DOHH2 (cell line): ENCODE data around the gene ACTN4.

Source experiments
- H3F3A ChIP-seq: fragments of 200-600 bp; sonication (generic), shearing (Covaris generic); 2 replicates; pipeline ENCODE4 v1.6.0; 2016; ENCODE audit warnings: antibody characterized with exemption, mild to moderate bottlenecking; ENCODE audit not compliant: control insufficient read depth, insufficient read depth
- H3K27ac ChIP-seq: fragments of 200-600 bp; sonication (generic); 2 replicates; pipeline ENCODE4 v1.5.1; 2014; ENCODE audit warnings: low read depth, mild to moderate bottlenecking, low read length, moderate library complexity
- H3K27me3 ChIP-seq: fragments of 200-600 bp; sonication (generic); 2 replicates; pipeline ENCODE4 v1.6.1; 2014; ENCODE audit warnings: mild to moderate bottlenecking, low read length, mixed read lengths; ENCODE audit not compliant: control insufficient read depth
- H3K36me3 ChIP-seq: fragments of 200-600 bp; sonication (generic); 2 replicates; pipeline ENCODE4 v1.6.1; 2014; ENCODE audit warnings: mild to moderate bottlenecking, low read length, moderate library complexity, mixed read lengths; ENCODE audit not compliant: control insufficient read depth
- H3K4me1 ChIP-seq: fragments of 200-600 bp; sonication (generic); 2 replicates; pipeline ENCODE4 v1.6.1; 2014; ENCODE audit warnings: mild to moderate bottlenecking, low read length, mixed read lengths; ENCODE audit not compliant: control insufficient read depth
- H3K4me2 ChIP-seq: fragments of 200-600 bp; sonication (generic); 2 replicates; pipeline ENCODE4 v1.6.0; 2014; ENCODE audit warnings: mild to moderate bottlenecking, low read length, moderate library complexity
- H3K4me3 ChIP-seq: fragments of 200-600 bp; sonication (generic); 2 replicates; pipeline ENCODE4 v1.5.1; 2014; ENCODE audit warnings: mild to moderate bottlenecking, low read length, mixed read lengths
- H3K79me2 ChIP-seq: fragments of 200-600 bp; sonication (generic); 2 replicates; pipeline ENCODE4 v1.6.1; 2014; ENCODE audit warnings: mild to moderate bottlenecking, low read length, mixed read lengths; ENCODE audit not compliant: control insufficient read depth
- H3K9me2 ChIP-seq: fragments of 200-600 bp; sonication (generic); replicated peaks from 2 replicates; pipeline ENCODE4 v1.6.1; 2014; ENCODE audit warnings: mild to moderate bottlenecking, low read length, mixed read lengths; ENCODE audit not compliant: control insufficient read depth
- H3K9me3 ChIP-seq: fragments of 200-600 bp; sonication (generic); 2 replicates; pipeline ENCODE4 v1.6.1; 2014; ENCODE audit warnings: antibody characterized with exemption, low read length, mixed read lengths; ENCODE audit not compliant: control insufficient read depth, insufficient read depth
- H4K20me1 ChIP-seq: fragments of 200-600 bp; sonication (generic); 2 replicates; pipeline ENCODE4 v1.6.0; 2014; ENCODE audit warnings: low read depth, mild to moderate bottlenecking, antibody characterized with exemption, low read length, moderate library complexity; ENCODE audit not compliant: control insufficient read depth, insufficient read depth
- EZH2phosphoT487 ChIP-seq: fragments of 200-600 bp; sonication (generic); IDR thresholded peaks from 2 replicates; pipeline ENCODE4 v1.6.1; 2017; ENCODE audit warnings: borderline replicate concordance, mild to moderate bottlenecking, antibody characterized with exemption, low read length, moderate library complexity, mixed read lengths
- TF ChIP-seq, protein P1 (sequence below): fragments of 200-600 bp; sonication (generic); IDR thresholded peaks from one replicate; pipeline ENCODE4 v1.5.1; 2014; ENCODE audit warnings: antibody characterized with exemption, mild to moderate bottlenecking, low read depth, low read length; ENCODE audit not compliant: poor library complexity, severe bottlenecking

ACTN4 gene

GRCh38 chr19:38700902-38701454 lies 53.5 kb downstream of the ACTN4 start:
- peaks cover 39% of the 10 kb centered on the region for H3K79me2 ChIP-seq
- H3K27me3 ChIP-seq = no peaks in the 10 kb centered on the region
- no peaks in the 10 kb centered on the region for H3F3A ChIP-seq
- no peak overlapping the region for H3K27ac ChIP-seq
- H3K9me3 ChIP-seq = no peaks in the 10 kb centered on the region
- H3K9me2 ChIP-seq = no peaks in the 10 kb centered on the region
- peaks cover 52% of the 10 kb centered on the region for H3K36me3 ChIP-seq
- no peak overlapping the region for H3K4me3 ChIP-seq
- H4K20me1 ChIP-seq = 0 out of 2 replicates have a peak, but pooled peaks cover 7% of the 10 kb centered on the region
- TF ChIP-seq, protein P1, sequence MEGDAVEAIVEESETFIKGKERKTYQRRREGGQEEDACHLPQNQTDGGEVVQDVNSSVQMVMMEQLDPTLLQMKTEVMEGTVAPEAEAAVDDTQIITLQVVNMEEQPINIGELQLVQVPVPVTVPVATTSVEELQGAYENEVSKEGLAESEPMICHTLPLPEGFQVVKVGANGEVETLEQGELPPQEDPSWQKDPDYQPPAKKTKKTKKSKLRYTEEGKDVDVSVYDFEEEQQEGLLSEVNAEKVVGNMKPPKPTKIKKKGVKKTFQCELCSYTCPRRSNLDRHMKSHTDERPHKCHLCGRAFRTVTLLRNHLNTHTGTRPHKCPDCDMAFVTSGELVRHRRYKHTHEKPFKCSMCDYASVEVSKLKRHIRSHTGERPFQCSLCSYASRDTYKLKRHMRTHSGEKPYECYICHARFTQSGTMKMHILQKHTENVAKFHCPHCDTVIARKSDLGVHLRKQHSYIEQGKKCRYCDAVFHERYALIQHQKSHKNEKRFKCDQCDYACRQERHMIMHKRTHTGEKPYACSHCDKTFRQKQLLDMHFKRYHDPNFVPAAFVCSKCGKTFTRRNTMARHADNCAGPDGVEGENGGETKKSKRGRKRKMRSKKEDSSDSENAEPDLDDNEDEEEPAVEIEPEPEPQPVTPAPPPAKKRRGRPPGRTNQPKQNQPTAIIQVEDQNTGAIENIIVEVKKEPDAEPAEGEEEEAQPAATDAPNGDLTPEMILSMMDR = no peak
- TF ChIP-seq EZH2phosphoT487 = no peak
- H3K4me2 ChIP-seq = no peak overlapping the region
- no peaks in the 10 kb centered on the region for H3K4me1 ChIP-seq

DNA sequence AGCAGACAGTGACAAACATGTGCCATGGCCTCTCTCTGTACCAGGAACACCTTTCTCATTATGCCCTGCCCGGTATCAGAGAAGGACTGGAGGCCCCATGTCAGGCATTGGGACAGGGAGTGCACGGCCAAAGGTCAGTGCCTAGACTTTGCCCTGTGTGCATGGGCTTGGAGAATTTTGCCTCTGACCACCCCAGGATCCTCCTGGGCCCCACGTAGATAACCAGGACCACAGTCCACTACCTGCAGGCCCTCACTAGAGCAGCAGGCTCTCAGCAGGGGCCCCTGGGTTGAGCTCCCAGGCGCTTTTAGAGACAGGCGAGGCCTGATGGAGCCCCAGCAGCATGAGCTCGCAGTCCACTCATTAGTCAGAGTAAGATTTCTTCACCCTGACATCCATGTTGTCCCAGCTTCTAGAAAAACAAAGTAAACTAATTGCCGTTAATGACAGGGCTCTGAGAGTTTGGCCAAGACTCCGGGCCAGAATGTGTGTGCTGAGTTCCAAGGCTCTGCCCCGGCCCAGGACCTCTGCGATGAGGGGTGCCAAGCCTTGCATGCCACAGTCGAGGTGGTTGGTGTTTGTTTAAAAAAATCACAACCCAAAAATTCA lies 54.1 kb downstream of the ACTN4 start:
- Histone ChIP-seq H3K4me1 (no peaks in the 10 kb centered on the region), H3K4me3 (no peak overlapping the region), H3K36me3 (peaks cover 52% of the 10 kb centered on the region), H4K20me1 (0 out of 2 replicates have a peak, but pooled peaks cover 4% of the 10 kb centered on the region), H3F3A (no peaks in the 10 kb centered on the region), H3K9me3 (no peaks in the 10 kb centered on the region), H3K27ac (no peak overlapping the region), H3K4me2 (no peak overlapping the region), H3K9me2 (no peaks in the 10 kb centered on the region), H3K27me3 (no peaks in the 10 kb centered on the region), H3K79me2 (peaks cover 33% of the 10 kb centered on the region)
- no peak for TF ChIP-seq EZH2phosphoT487

DNA sequence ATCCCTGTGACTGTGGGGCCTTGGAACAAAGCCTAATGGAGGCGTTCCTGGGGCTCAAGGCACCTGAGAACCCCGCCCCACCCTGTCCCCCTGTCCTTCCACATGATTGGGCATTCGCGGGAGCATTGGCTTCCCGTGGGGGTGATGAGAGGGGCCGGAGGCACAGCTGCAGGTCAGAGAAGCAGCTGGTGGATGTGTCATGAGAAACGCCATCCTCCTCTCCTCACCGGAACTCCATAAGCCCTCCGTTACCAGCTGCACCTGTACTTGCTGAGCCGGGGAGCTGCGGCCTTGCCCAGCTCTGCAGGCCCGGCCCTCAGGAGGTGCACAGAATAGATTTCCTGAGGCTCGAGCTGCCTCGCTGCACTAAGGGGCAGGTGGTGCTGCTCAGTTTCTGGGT lies 54.8 kb downstream of the ACTN4 start:
- Histone ChIP-seq H3K9me2 (no peaks in the 10 kb centered on the region), H3K27ac (no peak overlapping the region), H3F3A (no peaks in the 10 kb centered on the region), H3K27me3 (no peaks in the 10 kb centered on the region), H3K4me2 (no peak overlapping the region), H4K20me1 (0 out of 2 replicates have a peak, but pooled peaks cover 4% of the 10 kb centered on the region), H3K4me3 (no peak overlapping the region), H3K9me3 (no peaks in the 10 kb centered on the region), H3K79me2 (peaks cover 26% of the 10 kb centered on the region), H3K4me1 (no peaks in the 10 kb centered on the region), H3K36me3 (peaks cover 58% of the 10 kb centered on the region)
- TF ChIP-seq EZH2phosphoT487 = no peak
- TF ChIP-seq, protein P1 = no peak

- Histone ChIP-seq H3F3A (no peaks in the 10 kb centered on the region), H3K4me3 (no peak overlapping the region), H4K20me1 (0 out of 2 replicates have a peak, but pooled peaks cover under 1% of the 10 kb centered on the region), H3K4me1 (no peaks in the 10 kb centered on the region), H3K27me3 (no peaks in the 10 kb centered on the region), H3K9me2 (no peaks in the 10 kb centered on the region), H3K36me3 (peaks cover 70% of the 10 kb centered on the region), H3K9me3 (no peaks in the 10 kb centered on the region), H3K4me2 (no peak overlapping the region), H3K27ac (no peak overlapping the region), H3K79me2 (peaks cover 14% of the 10 kb centered on the region)
- TF ChIP-seq, protein P1 = no peak
- TF ChIP-seq EZH2phosphoT487 = no peak
These were observed 56.1 kb downstream of the ACTN4 start for GRCh38 chr19:38703509-38703908.
